ENCODE data around the gene SMYD3.

SMYD3 gene

GRCh38 chr1:246144931-246145330, 362.1 kb downstream of the SMYD3 start:
- TF ChIP-seq FOXP2 (optimal IDR thresholded peaks at IDR 0.05; ENCODE audit: borderline replicate concordance, extremely low read depth, extremely low read length, insufficient read depth) (no peak), POLR2AphosphoS5 (IDR thresholded peaks at IDR 0.05; ENCODE audit: low read depth, low read length) (no peak), REST (IDR thresholded peaks at IDR 0.05; ENCODE audit: insufficient read depth in 1 of 2, low read depth in 2 of 2, low read length in 2 of 2) (no peak), TAF1 (IDR thresholded peaks at IDR 0.05; ENCODE audit: borderline replicate concordance, insufficient read depth, low read length) (no peak), SIN3A (IDR thresholded peaks at IDR 0.05; ENCODE audit: borderline replicate concordance, insufficient read depth, low read length) (no peak)

GRCh38 chr1:246142320-246142893, 364.7 kb downstream of the SMYD3 start:
- TF ChIP-seq POLR2AphosphoS5 (IDR thresholded peaks at IDR 0.05; ENCODE audit: low read depth, low read length) (no peak), REST (IDR thresholded peaks at IDR 0.05; ENCODE audit: insufficient read depth in 1 of 2, low read depth in 2 of 2, low read length in 2 of 2) (no peak), TAF1 (IDR thresholded peaks at IDR 0.05; ENCODE audit: borderline replicate concordance, insufficient read depth, low read length) (no peak), SIN3A (IDR thresholded peaks at IDR 0.05; ENCODE audit: borderline replicate concordance, insufficient read depth, low read length) (no peak), FOXP2 (optimal IDR thresholded peaks at IDR 0.05; ENCODE audit: borderline replicate concordance, extremely low read depth, extremely low read length, insufficient read depth) (no peak)

GRCh38 chr1:246141306-246141705, 365.8 kb downstream of the SMYD3 start:
- TF ChIP-seq SIN3A (IDR thresholded peaks at IDR 0.05; ENCODE audit: borderline replicate concordance, insufficient read depth, low read length) (no peak), FOXP2 (optimal IDR thresholded peaks at IDR 0.05; ENCODE audit: borderline replicate concordance, extremely low read depth, extremely low read length, insufficient read depth) (no peak), REST (IDR thresholded peaks at IDR 0.05; ENCODE audit: insufficient read depth in 1 of 2, low read depth in 2 of 2, low read length in 2 of 2) (no peak), TAF1 (IDR thresholded peaks at IDR 0.05; ENCODE audit: borderline replicate concordance, insufficient read depth, low read length) (no peak), POLR2AphosphoS5 (IDR thresholded peaks at IDR 0.05; ENCODE audit: low read depth, low read length) (no peak)

DNA sequence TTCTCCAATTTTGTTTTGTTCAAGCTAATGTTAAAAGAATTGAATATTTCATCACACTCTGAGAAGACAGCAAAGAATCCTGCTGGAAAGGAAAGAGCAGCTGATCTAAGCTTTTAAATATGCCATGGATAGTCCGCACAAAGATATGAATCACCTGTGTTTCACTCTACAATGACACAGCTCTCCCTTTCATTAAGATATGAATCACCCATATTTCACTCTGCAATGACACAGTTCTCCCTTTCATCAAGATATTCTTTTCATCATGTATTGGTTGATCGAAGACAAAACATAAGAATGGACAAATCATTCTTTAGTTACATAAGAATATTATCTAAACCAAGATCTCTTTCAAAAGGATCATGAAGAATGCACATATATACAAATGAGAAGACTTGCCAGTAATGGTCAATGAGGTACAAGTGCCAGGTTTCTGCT, 367.3 kb downstream of the SMYD3 start:
- TF ChIP-seq POLR2AphosphoS5 (IDR thresholded peaks at IDR 0.05; ENCODE audit: low read depth, low read length), result no peak
- no peak for TF ChIP-seq REST (IDR thresholded peaks at IDR 0.05; ENCODE audit: insufficient read depth in 1 of 2, low read depth in 2 of 2, low read length in 2 of 2)
- no peak for TF ChIP-seq FOXP2 (optimal IDR thresholded peaks at IDR 0.05; ENCODE audit: borderline replicate concordance, extremely low read depth, extremely low read length, insufficient read depth)
- TF ChIP-seq TAF1 (IDR thresholded peaks at IDR 0.05; ENCODE audit: borderline replicate concordance, insufficient read depth, low read length), result no peak
- TF ChIP-seq SIN3A (IDR thresholded peaks at IDR 0.05; ENCODE audit: borderline replicate concordance, insufficient read depth, low read length), result no peak
